Adrenal gland (tissue), 5 donors: Measurements from ENCODE around the gene ARHGAP26.

Experiments
- CTCF ChIP-seq, 6 experiments: fragments of 450-650 bp in 4 of 6; fragments of 200-600 bp in 2 of 6; sonication (generic) in 1 of 6; IDR thresholded peaks; 1 replicate in 5 of 6; 2 replicates in 1 of 6; pipeline versions ENCODE4 v1.5.1 to v1.8.0; 2016 to 2021; ENCODE audit warnings: antibody characterized with exemption in 6 of 6, mild to moderate bottlenecking in 2 of 6, moderate library complexity in 1 of 6
- POLR2A ChIP-seq, 2 donors: fragments of 450-650 bp; IDR thresholded peaks; one replicate each; pipeline ENCODE4 v1.6.1; 2017; ENCODE audit warnings: antibody characterized with exemption in 2 of 2, mild to moderate bottlenecking in 2 of 2, moderate library complexity in 1 of 2
- donor health status: DM: no; HTN: no; CAD: no.

- TF ChIP-seq POLR2A (IDR thresholded peaks at IDR 0.05), result no peak
- TF ChIP-seq CTCF (IDR thresholded peaks at IDR 0.05), result no peak
These were observed 308.8 kb downstream of the ARHGAP26 start for GRCh38 chr5:143078971-143079370.
